Spinal cord (tissue), 10 donors: ENCODE data around the gene ZFAND4. TPM values are rescaled to one million over a fixed set of nuclear protein-coding genes. Genes with fewer than 3 reads are reported as not detected.
"Not testable (repeated sequence)": the region's sequence is repeated elsewhere in the genome, so short reads cannot be mapped to it uniquely, and the experiment has no call there.

Experiments
- DNase-seq, 6 donors: peaks; one replicate each; pipeline versions ENCODE4 v3.0.0 to v3.0.0-alpha.2; 2013 to 2015; ENCODE audit warnings: low spot score in 6 of 6, low read depth in 4 of 6
- H3K27ac ChIP-seq: one replicate; pipeline ENCODE4 v1.5.1; 2013; ENCODE audit warnings: low read depth, low read length, control low read depth
- H3K27me3 ChIP-seq: one replicate; pipeline ENCODE4 v1.6.1; 2013; ENCODE audit warnings: low read length; ENCODE audit not compliant: control insufficient read depth, insufficient read depth
- H3K36me3 ChIP-seq: one replicate; pipeline ENCODE4 v1.6.1; 2013; ENCODE audit warnings: low read length; ENCODE audit not compliant: control insufficient read depth, insufficient read depth
- H3K4me1 ChIP-seq: one replicate; pipeline ENCODE4 v1.6.1; 2013; ENCODE audit warnings: low read length; ENCODE audit not compliant: control insufficient read depth, insufficient read depth
- H3K4me3 ChIP-seq: one replicate; pipeline ENCODE4 v1.5.1; 2013; ENCODE audit warnings: low read depth, low read length, control low read depth
- H3K9me3 ChIP-seq: one replicate; pipeline ENCODE4 v1.6.1; 2013; ENCODE audit warnings: low read length; ENCODE audit not compliant: control insufficient read depth, insufficient read depth
- WGBS: methylation state at CpG from one replicate; pipeline ENCODE4 v1.1.5; 2013; ENCODE audit warnings: missing lambda C conversion rate; ENCODE audit not compliant: insufficient coverage; 5-methylcytosine and 5-hydroxymethylcytosine counted together
- polyA plus RNA-seq, 2 donors: library from polyadenylated mRNA; unstranded; fragments of 120-200 nt; gene quantifications; one replicate each; pipeline ENCODE4 v1.2.1, GENCODE V29; 2013; ENCODE audit not compliant: insufficient read length in 2 of 2
- total RNA-seq, 2 donors: library from RNA; depleted of rRNA in 1 of 2; stranded (reverse); fragments of 120-200 nt in 1 of 2; fragments of >200 nt in 1 of 2; gene quantifications; one replicate each; pipeline versions ENCODE4 v1.2.3 to v1.2.4, GENCODE V29; 2013 to 2014
- donor health status: healthy.

The ZFAND4 gene
- total and polyA plus RNA-seq, 4 donors: 19.3 to 28.0 (median 23.1) TPM

- Histone ChIP-seq H3K4me1 (no peaks in the 10 kb centered on the region), H3K27me3 (no peaks in the 10 kb centered on the region), H3K27ac (no peak overlapping the region), H3K36me3 (no peaks in the 10 kb centered on the region), H3K9me3 (peaks cover 6% of the 10 kb centered on the region), H3K4me3 (no peak overlapping the region)
- WGBS: 100% methylated on average over 1 of the region's 3 CpGs
- no peak for DNase-seq
Observed at GRCh38 chr10:45581582-45582385, 90.8 kb downstream of the ZFAND4 start.

GRCh38 chr10:45581216-45581549 is 91.4 kb downstream of the ZFAND4 start:
- H3K9me3 ChIP-seq: peaks cover 6% of the 10 kb centered on the region
- no peaks in the 10 kb centered on the region for H3K4me1 ChIP-seq
- H3K27me3 ChIP-seq: no peaks in the 10 kb centered on the region
- DNase-seq: no peak
- H3K36me3 ChIP-seq: no peaks in the 10 kb centered on the region
- no peak overlapping the region for H3K27ac ChIP-seq
- no peak overlapping the region for H3K4me3 ChIP-seq

GRCh38 chr10:45580371-45581215 is 92.0 kb downstream of the ZFAND4 start:
- no peak for DNase-seq
- no peaks in the 10 kb centered on the region for H3K4me1 ChIP-seq
- no peak overlapping the region for H3K27ac ChIP-seq
- WGBS: 88% methylated on average over 5 of the region's 8 CpGs
- no peaks in the 10 kb centered on the region for H3K27me3 ChIP-seq
- H3K4me3 ChIP-seq: no peak overlapping the region
- peaks cover 6% of the 10 kb centered on the region for H3K9me3 ChIP-seq
- H3K36me3 ChIP-seq: no peaks in the 10 kb centered on the region

GRCh38 chr10:45578384-45578971 is 94.1 kb downstream of the ZFAND4 start:
- no CpG with 5 or more reads among the region's 2 CpGs for WGBS
- no peaks in the 10 kb centered on the region for H3K27me3 ChIP-seq
- H3K27ac ChIP-seq: no peak overlapping the region
- no peak overlapping the region for H3K4me3 ChIP-seq
- no peaks in the 10 kb centered on the region for H3K4me1 ChIP-seq
- no peaks in the 10 kb centered on the region for H3K36me3 ChIP-seq
- DNase-seq: no peak
- H3K9me3 ChIP-seq: no peaks in the 10 kb centered on the region

GRCh38 chr10:45575966-45576597 is 96.5 kb downstream of the ZFAND4 start:
- Histone ChIP-seq H3K27ac (no peak overlapping the region), H3K9me3 (no peaks in the 10 kb centered on the region), H3K36me3 (no peaks in the 10 kb centered on the region), H3K4me1 (no peaks in the 10 kb centered on the region), H3K4me3 (no peak overlapping the region), H3K27me3 (no peaks in the 10 kb centered on the region)
- no peak for DNase-seq
- 53% methylated on average over 3 of the region's 3 CpGs for WGBS

- 61% methylated on average over 8 of the region's 11 CpGs for WGBS
- not testable (repeated sequence) for DNase-seq, H3K4me1 ChIP-seq, H3K36me3 ChIP-seq, H3K4me3 ChIP-seq, H3K27me3 ChIP-seq, H3K9me3 ChIP-seq, H3K27ac ChIP-seq
Observed at GRCh38 chr10:45575032-45575761, 97.4 kb downstream of the ZFAND4 start.

GRCh38 chr10:45569471-45569870 is 103.1 kb downstream of the ZFAND4 start:
- peaks cover 3% of the 10 kb centered on the region for H3K9me3 ChIP-seq
- H3K27me3 ChIP-seq: no peaks in the 10 kb centered on the region
- H3K27ac ChIP-seq: no peak overlapping the region
- H3K4me3 ChIP-seq: no peak overlapping the region
- WGBS: 100% methylated on average over 1 of the region's 3 CpGs
- DNase-seq: no peak
- no peaks in the 10 kb centered on the region for H3K4me1 ChIP-seq
- H3K36me3 ChIP-seq: no peaks in the 10 kb centered on the region

GRCh38 chr10:45566415-45566814 is 106.2 kb downstream of the ZFAND4 start:
- H3K9me3 ChIP-seq: peaks cover 3% of the 10 kb centered on the region
- no peak for DNase-seq
- no peaks in the 10 kb centered on the region for H3K36me3 ChIP-seq
- no peak overlapping the region for H3K4me3 ChIP-seq
- no peak overlapping the region for H3K27ac ChIP-seq
- 91% methylated on average over 2 of the region's 3 CpGs for WGBS
- H3K4me1 ChIP-seq: no peaks in the 10 kb centered on the region
- H3K27me3 ChIP-seq: no peaks in the 10 kb centered on the region
